H1 (cell line): ENCODE results near the gene PACSIN1. TPM values are rescaled to one million over a fixed set of nuclear protein-coding genes. Genes with fewer than 3 reads are reported as not detected.
A peak's percentile ranks its signal among the peaks of the same experiment; 100 is the strongest.

Experiments used
- CTCF ChIA-PET: fragments of 300-600 bp; sonication (Branson Sonifier 250); formaldehyde crosslinking; loops from one replicate; lab custom pipeline; 2021; ENCODE audit not compliant: partially characterized antibody; lab: Charles Lee
- POLR2A ChIA-PET: fragments of 300-600 bp; sonication (Branson Sonifier 250); formaldehyde crosslinking; loops from one replicate; lab custom pipeline; 2021; ENCODE audit warnings: inconsistent platforms; ENCODE audit not compliant: partially characterized antibody; lab: Charles Lee
- DNase-seq, 2 experiments: peaks; one replicate each; pipeline versions ENCODE4 v3.0.0 to v3.0.0-alpha.2; 2010 to 2022; ENCODE audit warnings: low spot score in 2 of 2, low read depth in 1 of 2, mixed read lengths in 1 of 2
- FAIRE-seq: peaks from 2 replicates; lab custom pipeline; 2011; peaks lifted over from hg19 to GRCh38; lab: Jason Lieb, UNC
- H2AFZ ChIP-seq: 2 replicates; pipeline ENCODE4 v1.8.1; 2012; ENCODE audit warnings: low read length, inconsistent platforms
- H2AK5ac ChIP-seq: 2 replicates; pipeline ENCODE4 v1.6.1; 2013; ENCODE audit warnings: low read depth, low read length
- H2BK120ac ChIP-seq: replicated peaks from 2 replicates; pipeline ENCODE3; 2013; ENCODE audit warnings: low read depth, low read length, inconsistent platforms
- H2BK12ac ChIP-seq: 2 replicates; pipeline ENCODE4 v1.6.1; 2013; ENCODE audit warnings: low read depth, low read length
- H2BK15ac ChIP-seq: 2 replicates; pipeline ENCODE4 v1.6.1; 2013; ENCODE audit warnings: low read length
- H2BK20ac ChIP-seq: 2 replicates; pipeline ENCODE4 v1.6.1; 2013; ENCODE audit warnings: low read length
- H2BK5ac ChIP-seq: 2 replicates; pipeline ENCODE4 v1.6.1; 2013; ENCODE audit warnings: low read depth, low read length
- H3K14ac ChIP-seq: 2 replicates; pipeline ENCODE4 v1.6.1; 2013; ENCODE audit warnings: inconsistent platforms; ENCODE audit not compliant: insufficient read length
- H3K18ac ChIP-seq: 2 replicates; pipeline ENCODE4 v1.6.1; 2013; ENCODE audit warnings: low read length; ENCODE audit errors: extremely low read depth
- H3K23ac ChIP-seq: 2 replicates; pipeline ENCODE4 v1.6.1; 2013; ENCODE audit warnings: inconsistent platforms; ENCODE audit not compliant: insufficient read length
- H3K23me2 ChIP-seq: 2 replicates; pipeline ENCODE4 v1.6.1; 2013; ENCODE audit warnings: low read depth, low read length
- H3K27ac ChIP-seq: 2 replicates; pipeline ENCODE4 v1.6.1; 2011; ENCODE audit warnings: low read depth, low read length, inconsistent platforms
- H3K27me3 ChIP-seq, 4 experiments: replicated peaks in 1 of 4; 1 replicate in 1 of 4; 2 replicates in 3 of 4; pipeline versions ENCODE4 v1.6.1 to v1.8.1; 2011 to 2013; ENCODE audit warnings: low read length in 3 of 4, mild to moderate bottlenecking in 3 of 4, inconsistent platforms in 2 of 4, mixed read lengths in 2 of 4, moderate library complexity in 1 of 4; ENCODE audit not compliant: control insufficient read depth in 3 of 4, insufficient read depth in 3 of 4; ENCODE audit errors: extremely low read depth in 1 of 4
- H3K36me3 ChIP-seq, 4 experiments: 2 replicates each; pipeline versions ENCODE4 v1.6.1 to v1.8.1; 2011 to 2013; ENCODE audit warnings: mild to moderate bottlenecking in 4 of 4, low read length in 3 of 4, moderate library complexity in 2 of 4, control low read depth in 1 of 4, inconsistent platforms in 1 of 4; ENCODE audit not compliant: insufficient read depth in 4 of 4, control insufficient read depth in 2 of 4
- H3K4ac ChIP-seq: replicated peaks from 2 replicates; pipeline ENCODE3; 2013; ENCODE audit warnings: low read length, low read depth, mixed read lengths, inconsistent platforms; ENCODE audit not compliant: insufficient read length
- H3K4me1 ChIP-seq, 4 experiments: replicated peaks in 1 of 4; 1 replicate in 1 of 4; 2 replicates in 3 of 4; pipeline versions ENCODE4 v1.6.1 to v1.8.1; 2011 to 2013; ENCODE audit warnings: low read length in 3 of 4, inconsistent platforms in 2 of 4, mixed read lengths in 1 of 4; ENCODE audit not compliant: insufficient read depth in 4 of 4, control insufficient read depth in 3 of 4
- H3K4me2 ChIP-seq, 2 experiments: 2 replicates each; pipeline versions ENCODE4 v1.6.1 to v1.8.1; 2011 to 2013; ENCODE audit warnings: low read depth in 2 of 2, low read length in 2 of 2, control low read depth in 1 of 2, inconsistent platforms in 1 of 2, mild to moderate bottlenecking in 1 of 2; ENCODE audit not compliant: insufficient read depth in 1 of 2
- H3K4me3 ChIP-seq, 4 experiments: fragments of 200-600, 300-600 bp in 1 of 4; sonication (generic), shearing (Covaris generic), sonication (Bioruptor Twin) in 1 of 4; 2 replicates each; pipeline versions ENCODE4 v1.5.1 to v1.8.1; 2011 to 2016; ENCODE audit warnings: low read length in 4 of 4, low read depth in 3 of 4, control low read depth in 2 of 4, inconsistent platforms in 2 of 4, mild to moderate bottlenecking in 2 of 4, mixed read lengths in 1 of 4, moderate library complexity in 1 of 4; ENCODE audit not compliant: insufficient read depth in 2 of 4; ENCODE audit errors: extremely low read depth in 1 of 4
- H3K56ac ChIP-seq: replicated peaks from 2 replicates; pipeline ENCODE3; 2013; ENCODE audit warnings: low read depth, mild to moderate bottlenecking, mixed read lengths, low read length, inconsistent platforms; ENCODE audit not compliant: insufficient read length
- H3K79me1 ChIP-seq: 2 replicates; pipeline ENCODE4 v1.6.1; 2013; ENCODE audit warnings: low read depth, low read length, control low read depth
- H3K79me2 ChIP-seq, 2 experiments: 2 replicates each; pipeline versions ENCODE4 v1.6.1 to v1.8.1; 2012 to 2013; ENCODE audit warnings: low read length in 2 of 2, mild to moderate bottlenecking in 2 of 2, inconsistent platforms in 1 of 2; ENCODE audit not compliant: insufficient read depth in 2 of 2, control insufficient read depth in 1 of 2
- H3K9ac ChIP-seq, 4 experiments: replicated peaks in 1 of 4; 1 replicate in 1 of 4; 2 replicates in 3 of 4; pipeline versions ENCODE4 v1.6.1 to v1.8.1; 2011 to 2013; ENCODE audit warnings: low read depth in 3 of 4, low read length in 3 of 4, control low read depth in 2 of 4, mild to moderate bottlenecking in 2 of 4, moderate library complexity in 2 of 4, inconsistent platforms in 1 of 4; ENCODE audit errors: extremely low read depth in 1 of 4
- H3K9me3 ChIP-seq, 2 experiments: 2 replicates each; pipeline versions ENCODE4 v1.6.1 to v1.8.1; 2012 to 2013; ENCODE audit warnings: mild to moderate bottlenecking in 2 of 2, moderate library complexity in 2 of 2, control low read depth in 1 of 2, inconsistent platforms in 1 of 2, low read depth in 1 of 2, low read length in 1 of 2, mixed read lengths in 1 of 2; ENCODE audit not compliant: insufficient read depth in 2 of 2
- H4K20me1 ChIP-seq, 2 experiments: replicated peaks in 1 of 2; 2 replicates each; pipeline versions ENCODE3 to v1.8.1; 2011 to 2013; ENCODE audit warnings: inconsistent platforms in 2 of 2, low read length in 2 of 2, mild to moderate bottlenecking in 1 of 2; ENCODE audit not compliant: insufficient read depth in 2 of 2, control insufficient read depth in 1 of 2
- H4K5ac ChIP-seq: 2 replicates; pipeline ENCODE4 v1.6.1; 2013; ENCODE audit warnings: low read length, low read depth, mixed read lengths, inconsistent platforms; ENCODE audit not compliant: insufficient read length
- H4K8ac ChIP-seq: 2 replicates; pipeline ENCODE4 v1.8.0; 2013; ENCODE audit warnings: mild to moderate bottlenecking, moderate library complexity, low read length, inconsistent platforms; ENCODE audit not compliant: insufficient read depth; ENCODE audit errors: extremely low read depth
- H4K91ac ChIP-seq: replicated peaks from 2 replicates; pipeline ENCODE3; 2013; ENCODE audit warnings: low read length, mixed read lengths, inconsistent platforms; ENCODE audit not compliant: insufficient read length
- CTBP2 ChIP-seq: IDR thresholded peaks from 2 replicates; pipeline ENCODE4 v1.7.0; 2011; ENCODE audit warnings: borderline replicate concordance, mild to moderate bottlenecking, moderate library complexity, mixed read lengths, low read length; ENCODE audit not compliant: insufficient read depth, insufficient read length
- TBP ChIP-seq: IDR thresholded peaks from 2 replicates; pipeline ENCODE4 v1.6.1; 2011; ENCODE audit warnings: low read depth, low read length, improper control_type of control experiment
- WGBS, 2 experiments: shearing (Covaris generic) in 1 of 2; methylation state at CpG; one replicate each; pipeline versions ENCODE4 v1.1.6 to v1.1.7; 2013 to 2015; ENCODE audit warnings: low lambda C conversion rate in 2 of 2, mixed read lengths in 2 of 2, inconsistent platforms in 1 of 2, low coverage in 1 of 2, missing lambda C conversion rate in 1 of 2; ENCODE audit not compliant: insufficient replicate concordance in 2 of 2, insufficient coverage in 1 of 2, insufficient read length in 1 of 2; ENCODE audit errors: extremely low coverage in 1 of 2, missing lambda C conversion rate in 1 of 2; 5-methylcytosine and 5-hydroxymethylcytosine counted together
- polyA plus RNA-seq, 7 experiments: library from polyadenylated mRNA; depleted of rRNA in 3 of 7; stranded (reverse) in 5 of 7; unstranded in 2 of 7; fragments of >200 nt in 5 of 7; fragments of 200-250 nt in 2 of 7; gene quantifications; 1 replicate in 5 of 7; 2 replicates in 1 of 7; 4 replicates in 1 of 7; pipeline versions ENCODE4 v1.2.1 to v1.2.3, GENCODE V29; 2011 to 2013; ENCODE audit warnings: missing spikeins in 2 of 7, mixed read lengths in 2 of 7
- total RNA-seq: library from RNA; stranded (reverse); fragmentation: NEBNext Ultra II Directional; extraction: Animal tissue kit (Norgen Biotek cat#: 25700); gene quantifications from 2 replicates; pipeline ENCODE4 v1.2.1, GENCODE V29; 2021

Gene PACSIN1
- total and polyA plus RNA-seq, 2 of the 8 experiments (the other 6 are each of a cell fraction or from before 2014, with no cell fraction given) = 5.9 to 11.1 TPM

- H3K56ac ChIP-seq = no peak overlapping the region
- no peak overlapping the region for H2BK20ac ChIP-seq
- no peaks in the 10 kb centered on the region for H3K27me3 ChIP-seq
- H3K4ac ChIP-seq = no peak overlapping the region
- FAIRE-seq (no peak), DNase-seq (no peak)
- no peak overlapping the region for H4K5ac ChIP-seq
- H2AFZ ChIP-seq = peak overlapping the region; percentile 78; the same call in 1 of the 2 replicates
- no peak overlapping the region for H3K14ac ChIP-seq
- H3K4me2 ChIP-seq = no peak overlapping the region; a peak in 1 of 4 replicates
- no peak for TF ChIP-seq CTBP2
- TF ChIP-seq TBP = peak; percentile 57; the same call in 1 of the 2 replicates
- H3K18ac ChIP-seq = no peak overlapping the region
- H2BK5ac ChIP-seq = no peak overlapping the region; the same call in 1 of the 2 replicates
- H3K27ac ChIP-seq = no peak overlapping the region
- H4K91ac ChIP-seq = no peak overlapping the region
- no peaks in the 10 kb centered on the region for H3K36me3 ChIP-seq
- H3K9me3 ChIP-seq = no peaks in the 10 kb centered on the region
- peaks cover 0 to 19% (median 5%) of the 10 kb centered on the region in 4 experiments; a peak in 6 of 7 replicates for H3K4me1 ChIP-seq
- ChIA-PET CTCF (interaction anchor here (0.9 to 13.0 kb wide), 18 partner anchors 8 to 152 kb away, joined by 3 to 213 read pairs (median 6); partner anchors contain the start of gene PACSIN1), POLR2A (interaction anchor here (1.6 to 3.4 kb wide), 4 partner anchors 8 to 43 kb away, joined by 3 to 10 read pairs (median 6); partner anchors contain the start of genes PACSIN1 and RPS10)
- no peak overlapping the region for H2BK120ac ChIP-seq
- H3K9ac ChIP-seq = no peak overlapping the region
- no peak overlapping the region for H4K8ac ChIP-seq
- peaks cover 2% of the 10 kb centered on the region; the same call in 1 of the 2 replicates for H3K23me2 ChIP-seq
- no peaks in the 10 kb centered on the region for H4K20me1 ChIP-seq
- H2BK12ac ChIP-seq = no peak overlapping the region
- no peaks in the 10 kb centered on the region for H3K79me2 ChIP-seq
- H3K4me3 ChIP-seq = no peak overlapping the region
- H2BK15ac ChIP-seq = no peak overlapping the region
- H3K79me1 ChIP-seq = no peaks in the 10 kb centered on the region
- WGBS, 2 experiments = 88% methylated on average over 11 of the region's 14 CpGs; no CpG with 5 or more reads in 1 of the 2 experiments
- no peak overlapping the region for H3K23ac ChIP-seq
- H2AK5ac ChIP-seq = no peak overlapping the region
These were observed 7.8 kb upstream of the PACSIN1 start for GRCh38 chr6:34457742-34458735.
